Occipital lobe (tissue), 2 donors: ENCODE data around the gene ARMH3. TPM values are rescaled to one million over a fixed set of nuclear protein-coding genes. Genes with fewer than 3 reads are reported as not detected.
"Not testable (repeated sequence)": the region's sequence is repeated elsewhere in the genome, so short reads cannot be mapped to it uniquely, and the experiment has no call there.

Experiments used
- DNase-seq: peaks from one replicate; lab custom pipeline; 2025; lab: John Stamatoyannopoulos, UW
- total RNA-seq: library from RNA; depleted of rRNA; stranded (reverse); fragments of >200 nt; gene quantifications from one replicate; pipeline ENCODE4 v1.2.3, GENCODE V29; 2014

ARMH3 gene
- total RNA-seq = 25.1 TPM

GRCh38 chr10:102055647-102056419 is at the start of gene ARMH3:
TSS of gene ARMH3 (minus strand) at chr10:102056173. CDS start at chr10:102040114, 16,059 bp downstream.
- DNase-seq = peak; percentile 95

GRCh38 chr10:102102421-102102820 is 46.4 kb upstream of the ARMH3 start:
- DNase-seq = no peak

- no peak for DNase-seq
Measured at GRCh38 chr10:102101152-102101551, 45.2 kb upstream of the ARMH3 start.

GRCh38 chr10:102096449-102096848 is 40.5 kb upstream of the ARMH3 start:
- no peak for DNase-seq

GRCh38 chr10:102090772-102091171 is 34.8 kb upstream of the ARMH3 start:
- no peak for DNase-seq

- DNase-seq = no peak
Measured at GRCh38 chr10:102086196-102086595, 30.2 kb upstream of the ARMH3 start.

- DNase-seq = no peak
Measured at GRCh38 chr10:102085336-102085735, 29.4 kb upstream of the ARMH3 start.

- no peak for DNase-seq
Measured at GRCh38 chr10:102083541-102083940, 27.6 kb upstream of the ARMH3 start.

- peak; percentile 25 for DNase-seq
Measured at GRCh38 chr10:102072673-102073527, 16.9 kb upstream of the ARMH3 start.

- no peak for DNase-seq
Measured at GRCh38 chr10:102069071-102069470, 13.1 kb upstream of the ARMH3 start.

GRCh38 chr10:102068216-102068615 is 12.2 kb upstream of the ARMH3 start:
- no peak for DNase-seq

GRCh38 chr10:102067091-102067916 is 11.3 kb upstream of the ARMH3 start:
- DNase-seq = no peak

- no peak for DNase-seq
Measured at GRCh38 chr10:102066399-102067088, 10.6 kb upstream of the ARMH3 start.

- DNase-seq = no peak
Measured at GRCh38 chr10:102065561-102066398, 9.8 kb upstream of the ARMH3 start.

GRCh38 chr10:102064868-102065560 is 9.0 kb upstream of the ARMH3 start, which contains the start of gene HPS6:
TSS of gene HPS6 (plus strand) at chr10:102065349. CDS start at chr10:102065475, 126 bp downstream.
- DNase-seq = peak; percentile 78

GRCh38 chr10:102064503-102064867 is 8.5 kb upstream of the ARMH3 start:
- no peak for DNase-seq

- no peak for DNase-seq
Measured at GRCh38 chr10:102059987-102060386, 4.0 kb upstream of the ARMH3 start.

GRCh38 chr10:102054881-102055646 is 909 bp downstream of the ARMH3 start:
- DNase-seq = not testable (repeated sequence)

- no peak for DNase-seq
Measured at GRCh38 chr10:102046095-102046494, 9.9 kb downstream of the ARMH3 start.
